ENCODE data around the gene PARP1.

DNA sequence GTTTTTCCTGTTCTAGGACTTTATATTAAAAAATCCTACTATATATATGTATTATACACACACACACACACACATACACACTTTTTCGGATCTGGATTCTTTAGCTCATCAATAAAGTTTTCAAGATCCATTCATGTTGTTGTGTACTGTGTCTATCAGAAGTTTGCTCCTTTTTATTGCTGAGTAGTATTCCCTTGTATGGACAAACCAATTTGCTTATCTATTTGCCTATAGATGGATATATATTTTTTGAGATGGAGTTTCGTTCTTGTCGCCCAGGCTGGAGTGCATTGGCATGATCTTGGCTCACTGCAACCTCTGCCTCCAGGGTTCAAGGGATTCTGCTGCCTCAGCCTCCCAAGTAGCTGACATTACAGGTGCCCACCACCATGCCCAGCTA, 78.7 kb downstream of the PARP1 start:
- TF ChIP-seq, protein P1, sequence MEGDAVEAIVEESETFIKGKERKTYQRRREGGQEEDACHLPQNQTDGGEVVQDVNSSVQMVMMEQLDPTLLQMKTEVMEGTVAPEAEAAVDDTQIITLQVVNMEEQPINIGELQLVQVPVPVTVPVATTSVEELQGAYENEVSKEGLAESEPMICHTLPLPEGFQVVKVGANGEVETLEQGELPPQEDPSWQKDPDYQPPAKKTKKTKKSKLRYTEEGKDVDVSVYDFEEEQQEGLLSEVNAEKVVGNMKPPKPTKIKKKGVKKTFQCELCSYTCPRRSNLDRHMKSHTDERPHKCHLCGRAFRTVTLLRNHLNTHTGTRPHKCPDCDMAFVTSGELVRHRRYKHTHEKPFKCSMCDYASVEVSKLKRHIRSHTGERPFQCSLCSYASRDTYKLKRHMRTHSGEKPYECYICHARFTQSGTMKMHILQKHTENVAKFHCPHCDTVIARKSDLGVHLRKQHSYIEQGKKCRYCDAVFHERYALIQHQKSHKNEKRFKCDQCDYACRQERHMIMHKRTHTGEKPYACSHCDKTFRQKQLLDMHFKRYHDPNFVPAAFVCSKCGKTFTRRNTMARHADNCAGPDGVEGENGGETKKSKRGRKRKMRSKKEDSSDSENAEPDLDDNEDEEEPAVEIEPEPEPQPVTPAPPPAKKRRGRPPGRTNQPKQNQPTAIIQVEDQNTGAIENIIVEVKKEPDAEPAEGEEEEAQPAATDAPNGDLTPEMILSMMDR (conservative IDR thresholded peaks at IDR 0.05; ENCODE audit: low read length): no peak
- TF ChIP-seq EZH2phosphoT487 (IDR thresholded peaks at IDR 0.05; ENCODE audit: borderline replicate concordance, low read depth, low read length): no peak
